Measurements from ENCODE around the gene DENND4A. TPM values are rescaled to one million over a fixed set of nuclear protein-coding genes. Genes with fewer than 3 reads are reported as not detected.

DENND4A gene
- total and polyA plus RNA-seq, 9 of the 15 experiments (the other 6 are each of a cell fraction or from before 2014, with no cell fraction given) = 6.8 to 32.3 (median 19.9) TPM

DNA sequence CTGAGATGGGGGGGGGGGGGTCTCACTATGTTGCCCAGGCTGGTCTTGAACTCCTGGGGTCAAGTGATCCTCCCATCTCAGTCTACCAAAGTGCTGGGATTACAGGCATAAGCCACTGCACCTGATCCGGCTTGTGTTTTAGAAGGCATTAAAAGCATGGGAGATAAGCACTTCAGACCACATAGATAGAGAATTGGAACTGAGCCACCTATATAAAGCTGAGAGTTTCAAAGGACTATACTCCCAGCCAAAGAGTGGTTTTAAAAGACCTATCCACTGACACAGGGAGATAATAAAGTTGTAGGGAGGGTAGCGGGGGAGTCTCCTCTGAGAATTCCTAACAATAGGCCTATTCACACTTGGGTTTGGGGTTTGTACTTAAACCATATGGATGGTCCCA, 34.8 kb downstream of the DENND4A start (continued):
- TF ChIP-seq, protein P1, sequence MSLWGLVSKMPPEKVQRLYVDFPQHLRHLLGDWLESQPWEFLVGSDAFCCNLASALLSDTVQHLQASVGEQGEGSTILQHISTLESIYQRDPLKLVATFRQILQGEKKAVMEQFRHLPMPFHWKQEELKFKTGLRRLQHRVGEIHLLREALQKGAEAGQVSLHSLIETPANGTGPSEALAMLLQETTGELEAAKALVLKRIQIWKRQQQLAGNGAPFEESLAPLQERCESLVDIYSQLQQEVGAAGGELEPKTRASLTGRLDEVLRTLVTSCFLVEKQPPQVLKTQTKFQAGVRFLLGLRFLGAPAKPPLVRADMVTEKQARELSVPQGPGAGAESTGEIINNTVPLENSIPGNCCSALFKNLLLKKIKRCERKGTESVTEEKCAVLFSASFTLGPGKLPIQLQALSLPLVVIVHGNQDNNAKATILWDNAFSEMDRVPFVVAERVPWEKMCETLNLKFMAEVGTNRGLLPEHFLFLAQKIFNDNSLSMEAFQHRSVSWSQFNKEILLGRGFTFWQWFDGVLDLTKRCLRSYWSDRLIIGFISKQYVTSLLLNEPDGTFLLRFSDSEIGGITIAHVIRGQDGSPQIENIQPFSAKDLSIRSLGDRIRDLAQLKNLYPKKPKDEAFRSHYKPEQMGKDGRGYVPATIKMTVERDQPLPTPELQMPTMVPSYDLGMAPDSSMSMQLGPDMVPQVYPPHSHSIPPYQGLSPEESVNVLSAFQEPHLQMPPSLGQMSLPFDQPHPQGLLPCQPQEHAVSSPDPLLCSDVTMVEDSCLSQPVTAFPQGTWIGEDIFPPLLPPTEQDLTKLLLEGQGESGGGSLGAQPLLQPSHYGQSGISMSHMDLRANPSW (CRISPR knock-in tag; IDR thresholded peaks at IDR 0.05) = no peak
- TF ChIP-seq MAFF (IDR thresholded peaks at IDR 0.05; ENCODE audit: low read length) (no peak), ZNF830 (CRISPR knock-in tag; IDR thresholded peaks at IDR 0.05) (no peak), ZNF76 (CRISPR knock-in tag; IDR thresholded peaks at IDR 0.05; ENCODE audit: borderline replicate concordance) (no peak), POU5F1 (IDR thresholded peaks at IDR 0.05; ENCODE audit: borderline replicate concordance, low read depth, low read length, partially characterized antibody) (no peak), JUNB (CRISPR knock-in tag; conservative IDR thresholded peaks at IDR 0.05) (no peak), ZNF175 (CRISPR knock-in tag; IDR thresholded peaks at IDR 0.05; ENCODE audit: low read depth) (no peak), ZNF133 (CRISPR knock-in tag; IDR thresholded peaks at IDR 0.05) (no peak), FUS (optimal IDR thresholded peaks at IDR 0.05; ENCODE audit: low read depth, low read length) (no peak), TBP (optimal IDR thresholded peaks at IDR 0.05; ENCODE audit: low read depth, low read length) (no peak), TARDBP (IDR thresholded peaks at IDR 0.05) (no peak), CBX3 (IDR thresholded peaks at IDR 0.05; ENCODE audit: borderline replicate concordance in 1 of 2, low read length in 2 of 2) (no peak)
- TF ChIP-seq, protein P2, sequence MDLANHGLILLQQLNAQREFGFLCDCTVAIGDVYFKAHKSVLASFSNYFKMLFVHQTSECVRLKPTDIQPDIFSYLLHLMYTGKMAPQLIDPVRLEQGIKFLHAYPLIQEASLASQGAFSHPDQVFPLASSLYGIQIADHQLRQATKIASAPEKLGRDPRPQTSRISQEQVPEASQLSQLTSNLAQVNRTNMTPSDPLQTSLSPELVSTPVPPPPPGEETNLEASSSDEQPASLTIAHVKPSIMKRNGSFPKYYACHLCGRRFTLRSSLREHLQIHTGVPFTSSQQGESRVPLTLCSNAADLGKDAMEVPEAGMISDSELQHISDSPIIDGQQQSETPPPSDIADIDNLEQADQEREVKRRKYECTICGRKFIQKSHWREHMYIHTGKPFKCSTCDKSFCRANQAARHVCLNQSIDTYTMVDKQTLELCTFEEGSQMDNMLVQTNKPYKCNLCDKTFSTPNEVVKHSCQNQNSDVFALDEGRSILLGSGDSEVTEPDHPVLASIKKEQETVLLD (IDR thresholded peaks at IDR 0.05) = no peak
